ENCODE results near the gene HEPN1. TPM values are rescaled to one million over a fixed set of nuclear protein-coding genes. Genes with fewer than 3 reads are reported as not detected.
A peak's percentile ranks its signal among the peaks of the same experiment; 100 is the strongest.

HEPN1 gene
- total RNA-seq, 2 donors from 2014 or later: not detected

GRCh38 chr11:124920870-124921609 is 2.0 kb downstream of the HEPN1 start:
- Mint-ChIP-seq H3K27ac (no peak overlapping the region), H3K9me3 (no peaks in the 10 kb centered on the region), H3K36me3 (no peaks in the 10 kb centered on the region)
- peak; percentile 80 to 85 for DNase-seq (ENCODE audit: low spot score in 2 of 2)
- ATAC-seq: peak; percentile 77 to 87

GRCh38 chr11:124922831-124923230 is 3.8 kb downstream of the HEPN1 start:
- DNase-seq (ENCODE audit: low spot score in 2 of 2): no peak
- ATAC-seq: peak; percentile 19 to 47
- H3K9me3 Mint-ChIP-seq: no peaks in the 10 kb centered on the region
- no peaks in the 10 kb centered on the region for H3K36me3 Mint-ChIP-seq
- no peak overlapping the region for H3K27ac Mint-ChIP-seq

GRCh38 chr11:124923296-124923695 is 4.2 kb downstream of the HEPN1 start:
- ATAC-seq (peak in 1 of 2 donors; percentile 33), DNase-seq (ENCODE audit: low spot score in 2 of 2) (no peak)
- Mint-ChIP-seq H3K36me3 (no peaks in the 10 kb centered on the region), H3K27ac (no peak overlapping the region), H3K9me3 (no peaks in the 10 kb centered on the region)

GRCh38 chr11:124928942-124929665 is 10.1 kb downstream of the HEPN1 start:
- DNase-seq (ENCODE audit: low spot score in 2 of 2) (no peak), ATAC-seq (no peak)
- Mint-ChIP-seq H3K27ac (no peak overlapping the region), H3K36me3 (no peaks in the 10 kb centered on the region), H3K9me3 (no peaks in the 10 kb centered on the region)

- ATAC-seq (peak in 1 of 2 donors; percentile 44), DNase-seq (ENCODE audit: low spot score in 2 of 2) (no peak)
- no peak overlapping the region for H3K27ac Mint-ChIP-seq
- H3K36me3 Mint-ChIP-seq: no peaks in the 10 kb centered on the region
- H3K9me3 Mint-ChIP-seq: no peaks in the 10 kb centered on the region
These were observed 11.7 kb downstream of the HEPN1 start for GRCh38 chr11:124930799-124931198.

- ATAC-seq: no peak
- no peak for DNase-seq (ENCODE audit: low spot score in 2 of 2)
- Mint-ChIP-seq H3K9me3 (no peaks in the 10 kb centered on the region), H3K36me3 (no peaks in the 10 kb centered on the region), H3K27ac (no peak overlapping the region)
These were observed 16.0 kb downstream of the HEPN1 start for GRCh38 chr11:124934862-124935547.

GRCh38 chr11:124935548-124936514 is 16.8 kb downstream of the HEPN1 start, which contains the start of gene HEPACAM:
TSS of gene HEPACAM (minus strand) at chr11:124936047. CDS start at chr11:124936006, 41 bp downstream.
- DNase-seq (ENCODE audit: low spot score in 2 of 2) (no peak), ATAC-seq (no peak)
- Mint-ChIP-seq H3K27ac (no peak within 1 kb of the TSS), H3K9me3 (no peaks in the 10 kb centered on the region), H3K36me3 (no peaks in the 10 kb centered on the region)

- Mint-ChIP-seq H3K27ac (no peak overlapping the region), H3K9me3 (no peaks in the 10 kb centered on the region), H3K36me3 (no peaks in the 10 kb centered on the region)
- ATAC-seq: no peak
- no peak for DNase-seq (ENCODE audit: low spot score in 2 of 2)
These were observed 18.4 kb downstream of the HEPN1 start for GRCh38 chr11:124937336-124937935.

- no peak overlapping the region for H3K27ac Mint-ChIP-seq
- H3K36me3 Mint-ChIP-seq: no peaks in the 10 kb centered on the region
- no peak for ATAC-seq
- no peaks in the 10 kb centered on the region for H3K9me3 Mint-ChIP-seq
- no peak for DNase-seq (ENCODE audit: low spot score in 2 of 2)
These were observed 19.2 kb downstream of the HEPN1 start for GRCh38 chr11:124938206-124938765.

- Mint-ChIP-seq H3K9me3 (no peaks in the 10 kb centered on the region), H3K36me3 (no peaks in the 10 kb centered on the region), H3K27ac (no peak overlapping the region)
- ATAC-seq: no peak
- DNase-seq (ENCODE audit: low spot score in 2 of 2): no peak
These were observed 19.9 kb downstream of the HEPN1 start for GRCh38 chr11:124938970-124939369.

GRCh38 chr11:124941703-124942102 is 22.7 kb downstream of the HEPN1 start:
- H3K9me3 Mint-ChIP-seq: no peaks in the 10 kb centered on the region
- no peak overlapping the region for H3K27ac Mint-ChIP-seq
- H3K36me3 Mint-ChIP-seq: no peaks in the 10 kb centered on the region
- ATAC-seq (no peak), DNase-seq (ENCODE audit: low spot score in 2 of 2) (no peak)

GRCh38 chr11:124942466-124943253 is 23.6 kb downstream of the HEPN1 start:
- no peak overlapping the region for H3K27ac Mint-ChIP-seq
- no peaks in the 10 kb centered on the region for H3K36me3 Mint-ChIP-seq
- DNase-seq (ENCODE audit: low spot score in 2 of 2) (no peak), ATAC-seq (no peak)
- peaks cover 0 to under 1% of the 10 kb centered on the region in 2 donors for H3K9me3 Mint-ChIP-seq

GRCh38 chr11:124943254-124943616 is 24.2 kb downstream of the HEPN1 start:
- H3K9me3 Mint-ChIP-seq: peaks cover under 1 to 6% of the 10 kb centered on the region in 2 donors
- ATAC-seq (no peak), DNase-seq (ENCODE audit: low spot score in 2 of 2) (no peak)
- H3K36me3 Mint-ChIP-seq: peaks cover 2% of the 10 kb centered on the region in 2 donors
- H3K27ac Mint-ChIP-seq: no peak overlapping the region

- DNase-seq (ENCODE audit: low spot score in 2 of 2): no peak
- Mint-ChIP-seq H3K9me3 (peaks cover 6 to 11% of the 10 kb centered on the region in 2 donors), H3K36me3 (peaks cover 7% of the 10 kb centered on the region in 2 donors), H3K27ac (no peak overlapping the region)
- ATAC-seq: no peak
These were observed 24.7 kb downstream of the HEPN1 start for GRCh38 chr11:124943741-124944140.

GRCh38 chr11:124944565-124944964 is 25.5 kb downstream of the HEPN1 start:
- H3K27ac Mint-ChIP-seq: no peak overlapping the region
- ATAC-seq: no peak
- peaks cover 7 to 12% of the 10 kb centered on the region in 2 donors for H3K9me3 Mint-ChIP-seq
- H3K36me3 Mint-ChIP-seq: peaks cover 7 to 9% of the 10 kb centered on the region in 2 donors
- DNase-seq (ENCODE audit: low spot score in 2 of 2): no peak
